HG03135 (cell line): ENCODE measurements around the gene GRID1.
A peak's percentile ranks its signal among the peaks of the same experiment; 100 is the strongest.

Experiments used
- ATAC-seq: cut with Tn5 transposase; IDR thresholded peaks from one replicate; pipeline ENCODE4 v1.9.1; 2021; ENCODE audit warnings: mild to moderate bottlenecking, moderate library complexity; ENCODE audit not compliant: unreplicated experiment

GRID1 gene

DNA sequence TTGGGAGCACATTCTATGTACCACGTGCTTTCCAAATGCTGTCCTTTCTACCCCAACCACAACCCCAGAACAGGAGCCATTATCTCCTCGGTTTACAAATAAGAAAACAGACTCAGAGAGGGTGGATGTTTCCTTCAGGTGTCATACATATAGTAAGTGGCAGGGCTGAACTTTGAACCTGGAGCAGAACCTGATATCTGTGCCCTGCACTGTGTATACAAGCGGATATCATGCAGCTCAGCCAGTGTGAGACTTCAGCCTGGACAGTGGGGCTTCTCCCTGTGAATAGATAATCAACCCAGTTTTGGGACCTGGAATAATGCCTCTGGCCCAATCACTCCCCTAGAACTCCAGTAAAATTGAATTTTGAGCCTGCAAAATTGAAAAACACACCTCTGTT, 341.1 kb downstream of the GRID1 start:
- no peak for ATAC-seq

DNA sequence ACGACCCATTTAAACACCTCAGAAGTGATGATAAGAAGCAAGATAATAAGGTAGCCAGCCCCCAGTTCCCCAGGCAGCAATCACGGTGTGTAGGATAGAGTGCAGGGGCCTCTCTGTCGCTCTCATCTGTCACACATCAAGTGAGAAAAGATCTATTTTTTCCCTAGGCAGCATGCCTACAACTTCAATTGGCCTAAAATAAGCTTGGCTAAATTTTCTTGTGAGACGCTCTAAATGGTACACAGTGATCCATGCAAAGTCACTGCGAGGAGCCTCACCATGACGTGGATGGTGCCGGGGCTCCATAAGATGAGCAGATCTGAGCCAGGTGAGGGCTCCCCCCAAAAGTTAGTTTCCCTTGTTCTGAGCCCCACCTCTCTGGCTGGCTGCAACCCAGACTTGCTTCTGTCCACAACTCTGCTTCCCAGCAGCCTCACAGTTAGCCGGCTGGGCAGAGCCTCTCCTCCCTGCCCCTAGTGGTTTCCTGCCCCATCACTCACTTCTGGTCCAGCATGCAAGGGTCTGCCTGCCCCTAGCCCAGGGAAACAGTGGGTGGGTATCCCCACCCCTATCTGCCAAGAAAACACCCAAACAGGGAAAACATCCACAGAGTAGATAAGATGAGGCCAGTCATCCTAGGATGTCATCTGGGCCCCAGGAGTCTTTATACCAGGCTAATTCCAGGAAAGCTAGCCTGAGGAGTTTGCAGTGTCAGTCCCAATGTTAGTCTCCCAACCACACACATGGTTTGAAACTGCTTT, 342.1 kb downstream of the GRID1 start:
- ATAC-seq = no peak

DNA sequence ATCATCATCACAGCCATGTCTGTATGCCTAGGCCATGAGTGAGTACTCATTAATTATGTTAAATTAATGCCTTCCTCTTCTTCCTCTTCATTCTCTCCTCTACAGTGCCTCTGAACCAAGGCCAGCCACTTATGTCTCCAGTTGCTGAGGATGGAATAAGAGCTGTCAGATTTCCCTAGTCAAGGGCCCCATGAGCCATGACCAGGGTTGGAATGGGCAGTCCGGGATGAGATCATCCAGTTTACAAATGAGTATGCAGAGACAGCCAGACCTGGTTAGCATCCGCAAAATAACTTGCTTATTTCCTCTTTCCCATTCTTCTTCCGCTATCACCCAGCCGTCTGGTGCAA, 342.7 kb downstream of the GRID1 start:
- ATAC-seq = no peak

GRCh38 chr10:86023336-86023735, 343.3 kb downstream of the GRID1 start:
- ATAC-seq = no peak

DNA sequence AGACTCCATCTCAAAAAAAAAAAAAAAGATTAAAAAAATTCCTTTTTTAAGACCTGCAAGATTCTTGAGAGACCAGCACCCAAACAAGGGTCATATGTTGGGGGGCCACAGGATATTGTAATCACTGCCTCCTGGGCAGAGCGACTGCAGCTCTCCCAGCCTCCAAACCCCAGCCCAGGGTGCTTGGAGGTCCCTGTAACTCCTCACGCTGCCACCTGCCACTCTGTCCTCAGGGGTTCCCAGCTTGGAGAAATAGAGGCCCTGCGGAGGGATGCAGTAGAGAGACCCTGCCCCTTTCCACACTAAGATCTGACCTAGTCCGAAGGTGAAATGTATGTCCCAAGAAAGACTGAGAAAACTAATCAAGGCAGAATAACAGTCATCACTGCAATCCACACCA, 343.7 kb downstream of the GRID1 start:
- ATAC-seq = no peak

DNA sequence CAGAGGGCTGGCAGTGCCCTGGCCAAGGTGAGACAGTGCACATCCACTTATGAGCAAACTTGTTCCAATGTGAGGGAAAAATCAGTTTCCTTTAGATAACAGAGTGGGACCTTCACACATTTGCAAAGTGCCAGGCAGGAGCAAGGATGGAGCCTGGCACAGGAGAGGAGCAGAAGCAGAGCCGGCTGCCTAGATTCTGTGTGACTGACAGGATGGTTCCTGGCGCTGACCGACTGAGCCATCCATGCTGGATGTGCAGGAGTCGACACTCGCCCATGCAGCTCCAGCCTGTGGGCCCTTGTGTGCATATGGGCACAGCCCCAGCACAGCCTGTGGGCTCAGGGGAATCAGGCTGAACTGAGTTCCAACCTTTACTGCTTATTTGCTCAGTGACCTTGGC, 346.5 kb downstream of the GRID1 start:
- no peak for ATAC-seq

- no peak for ATAC-seq
Observed at GRCh38 chr10:86019141-86019540, 347.5 kb downstream of the GRID1 start.

GRCh38 chr10:86018735-86019058, 347.9 kb downstream of the GRID1 start:
- no peak for ATAC-seq

GRCh38 chr10:86017841-86018734, 348.5 kb downstream of the GRID1 start:
- peak; percentile 52 for ATAC-seq

DNA sequence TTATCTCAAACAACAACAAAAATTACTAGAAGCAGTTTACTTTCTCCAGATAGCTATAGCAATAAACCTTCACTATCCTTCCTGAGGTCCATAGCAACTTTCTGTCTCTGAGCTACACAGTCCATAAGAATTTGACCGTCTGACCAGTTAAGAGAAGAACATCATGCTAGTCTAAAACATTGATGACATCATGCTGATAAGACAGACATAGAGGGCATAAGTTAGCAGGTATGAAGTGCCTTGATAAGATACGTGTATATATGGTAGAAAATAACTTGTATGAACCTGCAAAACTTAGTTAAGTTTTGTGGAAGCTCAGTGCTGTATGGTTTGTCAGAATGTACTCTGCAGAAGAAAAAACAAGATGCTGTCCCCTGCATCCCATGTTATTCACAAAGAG, 353.0 kb downstream of the GRID1 start:
- ATAC-seq = no peak

- no peak for ATAC-seq
Observed at GRCh38 chr10:86007171-86007570, 359.4 kb downstream of the GRID1 start.

DNA sequence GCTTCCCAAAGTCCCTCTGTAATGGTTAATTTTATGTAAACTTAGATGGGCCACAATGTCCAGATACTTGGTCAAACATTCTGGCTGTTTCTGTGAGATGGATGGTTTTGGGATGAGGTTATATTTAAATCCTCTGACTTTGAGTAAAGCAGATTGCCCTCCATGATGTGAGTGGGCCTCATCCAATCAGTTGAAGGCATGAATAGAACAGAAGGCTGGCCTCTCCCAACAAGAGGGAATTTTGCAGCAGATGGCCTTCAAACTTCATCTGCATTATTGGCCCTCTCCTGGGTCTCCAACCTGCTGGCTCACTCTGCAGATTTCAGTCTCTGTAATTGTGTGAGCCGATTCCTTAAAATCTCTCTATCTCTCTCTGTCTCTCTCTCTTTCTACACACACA, 362.3 kb downstream of the GRID1 start:
- ATAC-seq = no peak

GRCh38 chr10:86003201-86003621, 363.4 kb downstream of the GRID1 start:
- ATAC-seq = no peak

DNA sequence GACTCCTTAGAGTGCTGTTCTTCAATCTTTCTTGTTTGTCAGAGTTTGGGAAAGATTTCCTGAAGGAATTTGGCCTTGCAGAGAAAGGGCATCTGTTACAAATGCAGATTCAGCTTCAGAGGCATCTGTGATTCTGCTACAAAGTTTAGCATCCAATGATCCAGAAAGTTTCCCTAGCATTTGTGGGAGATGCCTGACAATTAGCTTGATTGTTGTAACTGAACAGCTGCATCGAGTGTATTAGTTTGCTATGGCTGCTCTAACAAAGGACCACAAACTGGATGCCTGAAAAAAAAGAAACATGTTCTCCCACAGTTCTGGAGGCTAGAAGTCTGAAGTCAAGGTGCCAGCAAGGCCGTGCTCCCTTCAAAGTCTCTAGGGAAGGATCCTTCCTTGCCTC, 365.1 kb downstream of the GRID1 start:
- ATAC-seq = no peak

DNA sequence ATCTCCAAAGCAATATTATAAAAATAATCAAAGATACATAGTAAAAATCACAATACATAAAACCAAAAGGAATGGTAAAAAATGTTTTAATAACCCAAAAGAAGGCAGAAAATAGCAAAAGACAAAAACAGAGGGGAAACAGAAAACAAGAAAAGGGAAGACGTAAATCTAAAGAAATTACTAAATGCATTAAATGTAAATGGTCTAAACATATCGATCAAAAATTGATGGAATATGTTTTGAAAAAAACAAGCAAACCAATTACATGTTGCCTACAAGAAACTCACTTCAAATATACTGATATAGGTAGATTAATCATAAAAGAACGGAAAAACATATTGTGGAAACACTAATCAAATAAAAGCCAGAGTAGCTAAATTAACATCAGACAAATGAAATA, 369.1 kb downstream of the GRID1 start:
- ATAC-seq = no peak

DNA sequence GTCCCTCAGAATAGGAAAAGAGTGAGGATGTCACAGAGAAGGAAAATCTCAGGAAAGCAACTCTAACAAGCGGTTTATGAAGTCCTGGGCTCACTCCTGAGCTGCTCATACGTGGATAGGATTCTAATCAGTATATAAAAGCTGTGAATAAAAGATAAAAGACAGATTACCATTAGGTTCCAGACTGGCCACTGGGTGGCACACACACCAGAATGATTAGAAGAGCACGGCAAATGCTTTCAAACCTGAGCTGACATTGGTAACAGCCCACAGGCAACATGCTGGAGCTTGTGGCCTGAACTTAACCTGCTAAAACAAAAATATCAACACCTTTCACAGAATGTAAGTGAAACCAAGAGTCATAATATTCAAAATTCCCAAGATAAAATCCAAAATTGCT, 370.8 kb downstream of the GRID1 start:
- ATAC-seq = peak; percentile 60

DNA sequence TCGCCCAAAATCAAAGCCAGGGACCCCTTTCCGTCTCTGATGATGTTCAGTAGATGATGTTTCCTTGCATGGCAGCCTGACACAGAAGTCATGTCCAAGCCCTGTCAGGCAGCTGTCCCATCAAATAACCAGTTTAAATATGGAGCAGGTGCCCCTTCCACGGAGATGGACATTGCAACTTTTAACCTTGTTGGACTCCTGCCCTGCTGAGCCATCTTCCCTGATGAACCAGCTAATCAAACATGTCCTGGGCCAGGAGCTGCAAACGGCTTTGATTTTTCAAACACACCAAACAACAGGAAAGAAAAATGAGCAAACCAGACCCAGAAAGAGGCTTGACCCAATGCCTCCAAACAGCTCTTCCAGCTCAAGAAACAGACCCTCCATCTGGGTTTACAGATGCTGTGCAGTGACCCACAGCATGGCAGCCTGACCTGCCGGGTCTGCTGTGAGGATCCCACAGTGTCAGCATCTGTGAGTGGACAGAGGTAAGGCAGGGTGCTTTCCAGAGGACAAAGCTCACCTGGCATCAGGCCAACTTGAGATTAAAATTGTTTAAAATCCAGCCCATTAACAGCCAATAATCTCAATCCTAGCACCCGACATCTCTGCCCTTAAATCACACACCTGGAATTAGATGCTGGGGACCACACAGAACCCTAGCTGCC, 372.6 kb downstream of the GRID1 start:
- ATAC-seq = no peak

GRCh38 chr10:85993140-85993539, 373.5 kb downstream of the GRID1 start:
- ATAC-seq = no peak

DNA sequence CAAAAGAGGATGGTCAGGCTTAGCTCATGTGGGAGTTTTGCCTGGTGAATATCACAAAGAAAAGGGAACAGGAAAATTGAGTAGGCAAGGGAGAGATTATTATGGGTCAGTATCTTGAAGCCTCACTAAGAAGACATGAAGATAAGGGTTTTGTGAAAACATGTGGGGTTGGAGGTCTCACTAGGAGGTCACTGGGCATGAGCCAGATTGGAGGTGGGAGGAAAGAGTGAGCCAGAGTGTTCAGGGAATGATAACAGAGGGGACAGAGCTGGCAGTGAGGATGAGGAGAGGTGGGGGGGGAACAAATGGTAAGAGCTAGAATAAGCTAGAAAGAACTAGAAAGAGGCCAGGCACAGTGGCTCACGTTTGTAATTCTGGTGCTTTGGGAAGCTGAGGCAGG, 374.3 kb downstream of the GRID1 start:
- no peak for ATAC-seq

DNA sequence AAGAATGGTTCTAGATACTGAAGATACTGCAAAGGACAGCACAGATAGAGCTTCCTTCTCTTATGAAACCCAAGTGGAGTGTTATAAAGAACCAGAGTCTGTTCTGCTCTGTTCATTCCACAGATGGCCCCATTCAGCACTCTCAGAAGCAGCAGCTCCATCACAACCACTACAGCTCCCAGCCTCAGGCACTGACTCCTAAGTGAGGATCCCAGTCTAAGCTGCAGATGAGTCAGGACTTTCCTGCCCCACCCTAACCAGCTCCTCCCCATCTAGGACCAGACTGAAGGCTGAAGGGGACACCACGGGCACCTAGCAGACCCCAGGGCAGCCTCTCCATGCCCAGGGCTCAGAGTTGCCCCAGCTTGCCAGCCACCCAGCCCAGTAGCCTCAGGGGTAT, 379.8 kb downstream of the GRID1 start:
- ATAC-seq = no peak

- ATAC-seq = no peak
Observed at GRCh38 chr10:85983051-85983450, 383.5 kb downstream of the GRID1 start.

DNA sequence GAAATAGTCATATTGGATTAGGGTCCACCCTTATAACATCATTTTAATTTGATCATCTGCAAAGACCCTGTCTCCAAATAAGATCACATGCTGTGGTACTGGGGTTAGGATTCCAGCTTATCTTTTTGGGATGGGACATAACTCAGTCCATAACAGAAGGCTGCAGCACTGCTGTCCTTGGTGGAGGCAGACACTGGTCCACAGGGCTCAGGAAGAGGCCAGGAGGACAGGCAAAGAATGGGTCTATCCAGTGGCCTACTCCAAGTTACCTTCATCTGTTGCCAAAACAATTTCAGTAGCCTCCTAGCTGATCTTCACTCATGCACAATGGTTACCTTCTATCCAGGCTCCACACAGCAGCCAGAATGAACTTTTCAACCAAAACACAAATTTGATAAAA, 387.0 kb downstream of the GRID1 start:
- no peak for ATAC-seq
